Activated CD4-positive, CD25-positive, alpha-beta regulatory T cell treated with anti-CD3 and anti-CD28 coated beads, Interleukin-2, amount 50 U/mL, for 16 hours (primary cell): ENCODE results near the gene YPEL5.
A peak's percentile ranks its signal among the peaks of the same experiment; 100 is the strongest.
"Not testable (repeated sequence)": the region's sequence is repeated elsewhere in the genome, so short reads cannot be mapped to it uniquely, and the experiment has no call there.

Source experiments
- DNase-seq: peaks from one replicate; pipeline ENCODE4 v3.0.0-alpha.2; 2020; ENCODE audit warnings: low read depth, low spot score

Gene YPEL5

GRCh38 chr2:30146337-30147195, at the start of gene YPEL5:
TSS of gene YPEL5 (plus strand) at chr2:30147007. CDS start at chr2:30156652, 9,645 bp downstream.
- peak; percentile 98 for DNase-seq

- no peak for DNase-seq
Measured at GRCh38 chr2:30098266-30099005, 48.4 kb upstream of the YPEL5 start.

GRCh38 chr2:30099366-30099765, 47.4 kb upstream of the YPEL5 start:
- not testable (repeated sequence) for DNase-seq

- DNase-seq: not testable (repeated sequence)
Measured at GRCh38 chr2:30100691-30101090, 46.1 kb upstream of the YPEL5 start.

- DNase-seq: no peak
Measured at GRCh38 chr2:30104307-30104706, 42.5 kb upstream of the YPEL5 start.

GRCh38 chr2:30105556-30105955, 41.3 kb upstream of the YPEL5 start:
- no peak for DNase-seq

- DNase-seq: no peak
Measured at GRCh38 chr2:30106543-30106942, 40.3 kb upstream of the YPEL5 start.

GRCh38 chr2:30108192-30108591, 38.6 kb upstream of the YPEL5 start:
- no peak for DNase-seq

- DNase-seq: no peak
Measured at GRCh38 chr2:30108851-30109250, 38.0 kb upstream of the YPEL5 start.

GRCh38 chr2:30109856-30110255, 37.0 kb upstream of the YPEL5 start:
- DNase-seq: no peak

GRCh38 chr2:30110773-30111172, 36.0 kb upstream of the YPEL5 start:
- DNase-seq: no peak

- DNase-seq: not testable (repeated sequence)
Measured at GRCh38 chr2:30111186-30111585, 35.6 kb upstream of the YPEL5 start.

GRCh38 chr2:30112561-30112960, 34.2 kb upstream of the YPEL5 start:
- no peak for DNase-seq

- no peak for DNase-seq
Measured at GRCh38 chr2:30113617-30114293, 33.1 kb upstream of the YPEL5 start.

GRCh38 chr2:30115141-30115980, 31.4 kb upstream of the YPEL5 start:
- DNase-seq: no peak

GRCh38 chr2:30115981-30116285, 30.9 kb upstream of the YPEL5 start:
- no peak for DNase-seq

- no peak for DNase-seq
Measured at GRCh38 chr2:30122362-30122761, 24.4 kb upstream of the YPEL5 start.

- no peak for DNase-seq
Measured at GRCh38 chr2:30127016-30127893, 19.6 kb upstream of the YPEL5 start.

GRCh38 chr2:30134582-30134981, 12.2 kb upstream of the YPEL5 start:
- no peak for DNase-seq

- no peak for DNase-seq
Measured at GRCh38 chr2:30135541-30135940, 11.3 kb upstream of the YPEL5 start.
